NCI-H2171 treated with DMSO at 0.1 percent for 48 hours (cell line): Measurements from ENCODE around the gene NECTIN3.

Experiments
- DNase-seq: peaks from one replicate; lab custom pipeline; 2025; lab: John Stamatoyannopoulos, UW

The NECTIN3 gene

GRCh38 chr3:111200027-111200426, 128.4 kb downstream of the NECTIN3 start:
- no peak for DNase-seq

GRCh38 chr3:111210003-111210711, 138.5 kb downstream of the NECTIN3 start:
- no peak for DNase-seq

- DNase-seq: no peak
These were observed 139.4 kb downstream of the NECTIN3 start for GRCh38 chr3:111210866-111211564.

GRCh38 chr3:111212511-111212910, 140.9 kb downstream of the NECTIN3 start:
- DNase-seq: no peak

GRCh38 chr3:111215481-111215880, 143.9 kb downstream of the NECTIN3 start:
- DNase-seq: no peak

- no peak for DNase-seq
These were observed 147.0 kb downstream of the NECTIN3 start for GRCh38 chr3:111218615-111219014.

- no peak for DNase-seq
These were observed 155.6 kb downstream of the NECTIN3 start for GRCh38 chr3:111227216-111227615.

GRCh38 chr3:111229301-111229700, 157.7 kb downstream of the NECTIN3 start:
- DNase-seq: no peak

- DNase-seq: no peak
These were observed 165.5 kb downstream of the NECTIN3 start for GRCh38 chr3:111236836-111237713.

GRCh38 chr3:111237946-111238345, 166.3 kb downstream of the NECTIN3 start:
- DNase-seq: no peak

GRCh38 chr3:111238885-111239284, 167.3 kb downstream of the NECTIN3 start:
- no peak for DNase-seq

GRCh38 chr3:111241960-111242359, 170.3 kb downstream of the NECTIN3 start:
- no peak for DNase-seq
